Measurements from ENCODE around the gene MATN1.

The MATN1 gene

DNA sequence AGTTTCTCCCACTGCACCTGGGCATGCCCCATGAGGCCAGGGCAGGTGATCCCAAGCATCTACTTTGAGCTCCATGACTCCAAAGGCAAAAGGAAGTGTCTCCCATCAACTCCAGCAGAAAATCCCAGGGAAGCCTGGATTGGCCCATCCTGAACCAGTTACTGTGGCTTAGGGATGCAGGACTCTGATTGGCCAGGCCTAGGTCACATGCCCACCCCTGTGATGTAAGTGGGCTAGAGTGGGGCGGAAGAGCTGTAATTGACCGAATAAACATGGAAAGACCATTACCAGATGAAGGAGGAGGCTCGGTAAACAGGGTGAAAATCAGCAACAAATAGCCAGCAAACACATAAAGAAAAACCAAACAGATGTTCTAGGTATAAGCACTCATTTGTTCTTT lies 45.2 kb downstream of the MATN1 start:
- no peak for DNase-seq (ENCODE audit: extremely low read depth, insufficient read length)
- no peak overlapping the region for H3K4me3 ChIP-seq (replicated peaks; ENCODE audit: low read depth, low read length)
- H3K27me3 ChIP-seq (replicated peaks; ENCODE audit: control insufficient read depth, insufficient read depth, low read length): no peaks in the 10 kb centered on the region; the same call in 1 of the 2 replicates
- H3K36me3 ChIP-seq (ENCODE audit: control insufficient read depth, insufficient read depth, low read length): no peaks in the 10 kb centered on the region
- TF ChIP-seq, protein P1, sequence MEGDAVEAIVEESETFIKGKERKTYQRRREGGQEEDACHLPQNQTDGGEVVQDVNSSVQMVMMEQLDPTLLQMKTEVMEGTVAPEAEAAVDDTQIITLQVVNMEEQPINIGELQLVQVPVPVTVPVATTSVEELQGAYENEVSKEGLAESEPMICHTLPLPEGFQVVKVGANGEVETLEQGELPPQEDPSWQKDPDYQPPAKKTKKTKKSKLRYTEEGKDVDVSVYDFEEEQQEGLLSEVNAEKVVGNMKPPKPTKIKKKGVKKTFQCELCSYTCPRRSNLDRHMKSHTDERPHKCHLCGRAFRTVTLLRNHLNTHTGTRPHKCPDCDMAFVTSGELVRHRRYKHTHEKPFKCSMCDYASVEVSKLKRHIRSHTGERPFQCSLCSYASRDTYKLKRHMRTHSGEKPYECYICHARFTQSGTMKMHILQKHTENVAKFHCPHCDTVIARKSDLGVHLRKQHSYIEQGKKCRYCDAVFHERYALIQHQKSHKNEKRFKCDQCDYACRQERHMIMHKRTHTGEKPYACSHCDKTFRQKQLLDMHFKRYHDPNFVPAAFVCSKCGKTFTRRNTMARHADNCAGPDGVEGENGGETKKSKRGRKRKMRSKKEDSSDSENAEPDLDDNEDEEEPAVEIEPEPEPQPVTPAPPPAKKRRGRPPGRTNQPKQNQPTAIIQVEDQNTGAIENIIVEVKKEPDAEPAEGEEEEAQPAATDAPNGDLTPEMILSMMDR (IDR thresholded peaks at IDR 0.05; ENCODE audit: insufficient read depth, low read length, poor library complexity, severe bottlenecking): no peak

DNA sequence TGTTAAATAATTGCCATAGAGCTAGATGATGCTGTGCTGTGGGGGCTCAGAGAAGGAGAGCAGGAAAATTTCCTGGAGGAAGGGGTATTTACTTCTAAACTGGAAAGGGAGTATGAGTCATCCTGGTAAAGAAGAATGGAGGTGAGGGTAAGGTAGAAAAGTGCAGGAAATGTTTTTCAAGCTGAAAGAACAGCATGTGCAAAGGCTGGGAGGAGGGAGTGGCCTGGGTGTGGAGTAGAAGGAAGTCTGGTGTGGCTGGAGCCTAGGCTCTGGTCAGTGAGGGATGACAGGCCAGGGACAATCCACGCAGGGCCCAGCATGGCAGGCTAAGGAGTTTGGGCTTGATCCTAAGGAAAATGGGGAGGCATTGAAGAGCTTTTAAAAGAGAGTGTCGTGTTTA lies 45.9 kb downstream of the MATN1 start:
- Histone ChIP-seq H3K36me3 (ENCODE audit: control insufficient read depth, insufficient read depth, low read length) (no peaks in the 10 kb centered on the region), H3K4me3 (replicated peaks; ENCODE audit: low read depth, low read length) (no peak overlapping the region), H3K27me3 (replicated peaks; ENCODE audit: control insufficient read depth, insufficient read depth, low read length) (no peaks in the 10 kb centered on the region)
- DNase-seq (ENCODE audit: extremely low read depth, insufficient read length): no peak
- TF ChIP-seq, protein P1 (IDR thresholded peaks at IDR 0.05; ENCODE audit: insufficient read depth, low read length, poor library complexity, severe bottlenecking): no peak

DNA sequence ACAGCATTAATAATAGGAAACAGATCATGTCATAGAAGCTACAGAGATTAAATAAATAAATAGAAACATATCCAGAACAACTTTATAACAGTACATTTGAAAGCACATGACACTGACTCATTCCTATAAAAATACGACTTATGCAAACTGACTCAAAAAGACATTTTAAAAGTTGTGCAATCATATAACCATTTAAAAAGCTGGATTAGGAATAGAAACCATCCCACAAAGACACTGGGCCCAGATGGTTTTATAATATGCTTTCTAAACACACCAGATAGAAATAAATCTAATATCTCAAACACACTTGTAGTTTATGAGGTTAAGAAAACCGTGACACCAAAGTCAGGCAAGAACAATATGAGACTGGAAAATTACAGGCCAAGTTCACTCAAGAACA lies 47.6 kb downstream of the MATN1 start:
- no peaks in the 10 kb centered on the region for H3K36me3 ChIP-seq (ENCODE audit: control insufficient read depth, insufficient read depth, low read length)
- DNase-seq (ENCODE audit: extremely low read depth, insufficient read length): no peak
- no peak overlapping the region for H3K4me3 ChIP-seq (replicated peaks; ENCODE audit: low read depth, low read length)
- TF ChIP-seq, protein P1 (IDR thresholded peaks at IDR 0.05; ENCODE audit: insufficient read depth, low read length, poor library complexity, severe bottlenecking): no peak
- no peaks in the 10 kb centered on the region for H3K27me3 ChIP-seq (replicated peaks; ENCODE audit: control insufficient read depth, insufficient read depth, low read length)

DNA sequence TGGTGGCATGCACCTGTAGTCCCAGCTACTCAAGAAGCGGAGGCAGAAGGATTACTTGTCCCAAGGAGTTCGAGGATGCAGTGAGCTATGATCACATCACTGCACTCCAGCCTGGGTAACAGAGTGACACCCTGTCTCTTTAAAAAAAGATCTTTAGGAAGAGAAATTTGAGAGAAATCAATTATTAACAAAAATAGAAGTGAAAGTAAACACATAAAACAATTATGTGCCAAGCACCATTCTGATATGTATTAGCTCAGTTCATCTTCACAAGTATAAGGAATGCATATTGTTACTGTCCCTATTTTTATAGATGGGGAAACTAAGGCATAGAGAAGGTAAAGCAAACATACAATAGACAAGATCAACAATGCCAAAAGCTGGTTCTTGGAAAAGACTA lies 48.1 kb downstream of the MATN1 start:
- no peaks in the 10 kb centered on the region for H3K27me3 ChIP-seq (replicated peaks; ENCODE audit: control insufficient read depth, insufficient read depth, low read length)
- no peak overlapping the region for H3K4me3 ChIP-seq (replicated peaks; ENCODE audit: low read depth, low read length)
- DNase-seq (ENCODE audit: extremely low read depth, insufficient read length): no peak
- TF ChIP-seq, protein P1 (IDR thresholded peaks at IDR 0.05; ENCODE audit: insufficient read depth, low read length, poor library complexity, severe bottlenecking): no peak
- H3K36me3 ChIP-seq (ENCODE audit: control insufficient read depth, insufficient read depth, low read length): no peaks in the 10 kb centered on the region

DNA sequence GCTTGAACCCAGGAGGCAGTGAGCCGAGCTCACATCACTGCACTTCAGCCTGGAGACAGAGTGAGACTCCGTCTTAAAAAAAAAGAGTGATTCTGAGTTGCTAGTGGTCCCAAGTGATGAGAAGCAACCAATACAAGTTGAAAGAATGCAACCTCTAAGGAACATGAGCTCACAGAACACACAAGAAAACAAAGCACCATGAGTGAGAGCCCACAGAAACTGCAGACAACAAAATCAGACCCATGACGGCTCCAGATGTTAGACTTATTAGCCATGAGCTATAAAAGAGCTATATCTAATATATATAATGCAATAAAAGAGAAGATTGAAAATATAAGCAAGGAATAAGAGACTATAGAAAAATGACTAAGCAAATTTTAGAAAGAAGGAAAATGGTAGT lies 50.0 kb downstream of the MATN1 start:
- no peaks in the 10 kb centered on the region for H3K27me3 ChIP-seq (replicated peaks; ENCODE audit: control insufficient read depth, insufficient read depth, low read length)
- DNase-seq (ENCODE audit: extremely low read depth, insufficient read length): no peak
- TF ChIP-seq, protein P1 (IDR thresholded peaks at IDR 0.05; ENCODE audit: insufficient read depth, low read length, poor library complexity, severe bottlenecking): no peak
- no peaks in the 10 kb centered on the region for H3K36me3 ChIP-seq (ENCODE audit: control insufficient read depth, insufficient read depth, low read length)
- no peak overlapping the region for H3K4me3 ChIP-seq (replicated peaks; ENCODE audit: low read depth, low read length)

DNA sequence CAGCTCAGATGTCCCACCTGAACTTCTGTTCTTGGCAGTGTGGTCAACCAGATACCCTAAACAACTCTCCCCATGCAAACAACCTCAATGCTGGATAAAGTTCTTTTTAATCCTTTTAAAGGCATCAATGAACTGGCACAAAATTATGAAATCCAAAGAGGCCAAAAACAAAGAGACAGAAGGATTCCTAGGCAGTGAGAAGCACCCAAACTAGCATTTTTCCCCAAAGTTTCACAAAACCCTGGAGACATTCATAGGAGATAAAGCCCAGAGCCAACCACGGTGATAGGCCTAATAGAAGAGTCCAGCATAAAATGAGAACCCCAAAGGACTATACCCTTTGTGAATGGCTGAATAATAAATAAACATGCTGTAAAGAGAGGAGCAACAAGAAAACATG lies 50.7 kb downstream of the MATN1 start:
- Histone ChIP-seq H3K36me3 (ENCODE audit: control insufficient read depth, insufficient read depth, low read length) (no peaks in the 10 kb centered on the region), H3K27me3 (replicated peaks; ENCODE audit: control insufficient read depth, insufficient read depth, low read length) (no peaks in the 10 kb centered on the region), H3K4me3 (replicated peaks; ENCODE audit: low read depth, low read length) (no peak overlapping the region)
- no peak for DNase-seq (ENCODE audit: extremely low read depth, insufficient read length)
- TF ChIP-seq, protein P1 (IDR thresholded peaks at IDR 0.05; ENCODE audit: insufficient read depth, low read length, poor library complexity, severe bottlenecking): no peak
